IMR-90 (cell line): Measurements from ENCODE around the gene COL4A1. TPM values are rescaled to one million over a fixed set of nuclear protein-coding genes. Genes with fewer than 3 reads are reported as not detected.
A peak's percentile ranks its signal among the peaks of the same experiment; 100 is the strongest.

Experiments
- ATAC-seq: fragments of 200-7000 bp; cut with Tn5 transposase; 2 replicates; pipeline ENCODE4 v1.9.1; 2020; ENCODE audit warnings: low read depth, mild to moderate bottlenecking, moderate library complexity
- BruUV-seq: library from RNA; stranded (reverse); fragments of 400-500 nt; replicated peaks from 2 replicates; lab custom pipeline; 2021; lab: Mats Ljungman, UMichigan
- CTCF ChIA-PET: fragments of 300-600 bp; formaldehyde crosslinking; extraction: SDS; loops from one replicate; lab custom pipeline; 2021; ENCODE audit warnings: antibody characterized with exemption; lab: Yijun Ruan, JAX
- POLR2A ChIA-PET: fragments of 300-600 bp; sonication (Branson Sonifier 250); formaldehyde crosslinking; loops from one replicate; lab custom pipeline; 2022; ENCODE audit warnings: antibody characterized with exemption; ENCODE audit not compliant: unreplicated experiment; lab: Charles Lee
- DNase-seq: peaks from one replicate; pipeline ENCODE4 v3.0.0; 2013
- H2AFZ ChIP-seq: replicated peaks from 2 replicates; pipeline ENCODE3; 2013; ENCODE audit warnings: low read length, mild to moderate bottlenecking; ENCODE audit not compliant: poor library complexity
- H2AK5ac ChIP-seq: 2 replicates; pipeline ENCODE4 v1.6.1; 2013; ENCODE audit warnings: low read depth, low read length, inconsistent platforms
- H2AK9ac ChIP-seq: replicated peaks from 2 replicates; pipeline ENCODE3; 2013; ENCODE audit warnings: mild to moderate bottlenecking, low read depth, low read length, moderate library complexity; ENCODE audit not compliant: poor library complexity
- H2BK120ac ChIP-seq: 2 replicates; pipeline ENCODE4 v1.6.1; 2013; ENCODE audit warnings: low read depth, low read length, inconsistent platforms
- H2BK15ac ChIP-seq: 3 replicates; pipeline ENCODE4 v1.6.1; 2013; ENCODE audit warnings: low read depth, low read length, inconsistent platforms
- H2BK20ac ChIP-seq: 2 replicates; pipeline ENCODE4 v1.6.1; 2013; ENCODE audit warnings: low read depth, mild to moderate bottlenecking, inconsistent platforms, low read length, moderate library complexity
- H2BK5ac ChIP-seq: 2 replicates; pipeline ENCODE4 v1.6.1; 2013; ENCODE audit warnings: mild to moderate bottlenecking, low read depth, low read length, inconsistent platforms; ENCODE audit not compliant: poor library complexity, severe bottlenecking
- H3K14ac ChIP-seq: replicated peaks from 2 replicates; pipeline ENCODE4 v1.6.1; 2013; ENCODE audit warnings: low read depth, low read length, inconsistent platforms
- H3K18ac ChIP-seq: 2 replicates; pipeline ENCODE4 v1.6.1; 2013; ENCODE audit warnings: low read depth, low read length, control low read depth
- H3K23ac ChIP-seq: 2 replicates; pipeline ENCODE4 v1.6.1; 2013; ENCODE audit warnings: low read depth, low read length, inconsistent platforms
- H3K27ac ChIP-seq: 2 replicates; pipeline ENCODE4 v1.5.1; 2013; ENCODE audit warnings: mild to moderate bottlenecking, control low read depth, low read length; ENCODE audit not compliant: insufficient read depth
- H3K27me3 ChIP-seq: 2 replicates; pipeline ENCODE4 v1.6.1; 2013; ENCODE audit warnings: low read length; ENCODE audit not compliant: control insufficient read depth, insufficient read depth
- H3K36me3 ChIP-seq: 2 replicates; pipeline ENCODE4 v1.6.1; 2013; ENCODE audit warnings: low read length, mixed read lengths; ENCODE audit not compliant: control insufficient read depth, insufficient read depth
- H3K4ac ChIP-seq: 2 replicates; pipeline ENCODE4 v1.6.1; 2013; ENCODE audit warnings: low read depth, low read length, inconsistent platforms
- H3K4me1 ChIP-seq: 2 replicates; pipeline ENCODE4 v1.6.1; 2013; ENCODE audit warnings: low read length, mixed read lengths; ENCODE audit not compliant: control insufficient read depth, insufficient read depth
- H3K4me2 ChIP-seq: 2 replicates; pipeline ENCODE4 v1.6.1; 2013; ENCODE audit warnings: low read depth, mild to moderate bottlenecking, control low read depth, low read length, moderate library complexity
- H3K4me3 ChIP-seq: 2 replicates; pipeline ENCODE4 v1.5.1; 2013; ENCODE audit warnings: low read depth, mild to moderate bottlenecking, control low read depth, low read length, moderate library complexity; ENCODE audit not compliant: insufficient read depth
- H3K56ac ChIP-seq: 2 replicates; pipeline ENCODE4 v1.6.1; 2013; ENCODE audit warnings: low read length, inconsistent platforms; ENCODE audit not compliant: insufficient read depth; ENCODE audit errors: extremely low read depth
- H3K79me1 ChIP-seq, 2 experiments: 2 replicates each; pipeline ENCODE4 v1.6.1; 2013; ENCODE audit warnings: low read length in 2 of 2, inconsistent platforms in 1 of 2, low read depth in 1 of 2
- H3K9ac ChIP-seq: 2 replicates; pipeline ENCODE4 v1.6.1; 2013; ENCODE audit warnings: low read depth, low read length, control low read depth
- H3K9me1 ChIP-seq: 2 replicates; pipeline ENCODE4 v1.6.1; 2013; ENCODE audit warnings: low read length, inconsistent platforms; ENCODE audit not compliant: insufficient read depth
- H3K9me3 ChIP-seq: 2 replicates; pipeline ENCODE4 v1.6.1; 2013; ENCODE audit warnings: low read length; ENCODE audit not compliant: control insufficient read depth, insufficient read depth
- H4K20me1 ChIP-seq: 2 replicates; pipeline ENCODE4 v1.6.1; 2013; ENCODE audit warnings: low read length, inconsistent platforms; ENCODE audit not compliant: insufficient read depth
- H4K5ac ChIP-seq: 2 replicates; pipeline ENCODE4 v1.6.1; 2013; ENCODE audit warnings: mild to moderate bottlenecking, low read depth, low read length, control low read depth
- H4K8ac ChIP-seq, 2 experiments: 2 replicates each; pipeline ENCODE4 v1.6.1; 2013; ENCODE audit warnings: low read depth in 2 of 2, low read length in 2 of 2, control low read depth in 1 of 2, inconsistent platforms in 1 of 2
- H4K91ac ChIP-seq: 2 replicates; pipeline ENCODE4 v1.6.1; 2013; ENCODE audit warnings: low read depth, low read length, inconsistent platforms; ENCODE audit not compliant: insufficient read depth
- CEBPB ChIP-seq: IDR thresholded peaks from 2 replicates; pipeline ENCODE4 v1.6.1; 2012; ENCODE audit warnings: low read depth, low read length, improper control_type of control experiment
- WGBS, 2 experiments: methylation state at CpG; one replicate each; pipeline versions ENCODE4 v1.1.5 to v1.1.7; 2013; ENCODE audit warnings: missing lambda C conversion rate in 2 of 2; ENCODE audit not compliant: insufficient read length in 1 of 2; ENCODE audit errors: extremely low coverage in 2 of 2; 5-methylcytosine and 5-hydroxymethylcytosine counted together
- dilution Hi-C: fragments of 300-500 bp; cut with HindIII; formaldehyde crosslinking; loops from one replicate; pipeline ENCODE4 v1.14.3; 2018; ENCODE audit warnings: low sequenced_read_pairs; ENCODE audit not compliant: unreplicated experiment
- in situ Hi-C: fragments of 300-500 bp; cut with MboI; formaldehyde crosslinking; loops from 3 replicates; pipeline ENCODE4 v1.14.3; 2019; ENCODE audit warnings: low sequenced_read_pairs, inconsistent platforms, mixed read lengths
- intact Hi-C: fragments of 100-400 bp; cut with micrococcal nuclease; formaldehyde crosslinking; loops from 2 replicates; pipeline ENCODE4 v1.10.0; 2022
- polyA plus RNA-seq, 3 experiments: library from polyadenylated mRNA; depleted of rRNA; stranded (reverse); fragments of >200 nt; gene quantifications; 2 replicates each; pipeline ENCODE4 v1.2.3, GENCODE V29; 2012; ENCODE audit warnings: low replicate concordance in 1 of 3
- total RNA-seq: library from RNA; depleted of rRNA; stranded (reverse); fragments of >200 nt; gene quantifications from 2 replicates; pipeline ENCODE4 v1.2.3, GENCODE V29; 2012
- TF ChIP-seq, protein P1 (sequence below): conservative IDR thresholded peaks from 2 replicates; pipeline ENCODE4 v1.5.1; 2012; ENCODE audit warnings: mild to moderate bottlenecking, low read depth, low read length, improper control_type of control experiment

COL4A1 gene
- total and polyA plus RNA-seq, 2 of the 4 experiments (the other 2 are of a cell fraction): 230 to 337 TPM

- 0 out of 2 replicates have a peak overlapping the region, but pooled peaks have one; percentile 7 for H3K56ac ChIP-seq
- in situ Hi-C loops (no loop called here), dilution Hi-C loops (no loop called here), intact Hi-C loops (no loop called here)
- WGBS, 2 experiments: 100% methylated on average over 2 of the region's 6 CpGs; no CpG with 5 or more reads in 1 of the 2 experiments
- H4K91ac ChIP-seq: peak overlapping the region; percentile 6; the same call in 1 of the 2 replicates
- H3K36me3 ChIP-seq: peaks cover 10% of the 10 kb centered on the region
- H3K4me2 ChIP-seq: peak overlapping the region; percentile 30; the same call in 1 of the 2 replicates
- peak overlapping the region; percentile 37 to 43; a peak in 1 of 4 replicates for H4K8ac ChIP-seq
- no peaks in the 10 kb centered on the region for H3K27me3 ChIP-seq
- peaks cover 51% of the 10 kb centered on the region for H3K9me1 ChIP-seq
- H3K79me1 ChIP-seq: peaks cover 27 to 81% of the 10 kb centered on the region in 2 experiments
- ChIA-PET CTCF (interaction anchor here (0.6 to 2.2 kb wide), 3 partner anchors 12 to 1352 kb away, joined by 3 to 6 read pairs (median 4); no protein-coding TSS in a partner anchor), POLR2A (no interaction called here)
- 0 out of 2 replicates have a peak overlapping the region, but pooled peaks have one; percentile 18 for H3K18ac ChIP-seq
- no TSS peak for BruUV-seq
- H3K4ac ChIP-seq: peak overlapping the region; percentile 20; the same call in 1 of the 2 replicates
- H3K27ac ChIP-seq: peak overlapping the region; percentile 52; the same call in 1 of the 2 replicates
- H4K5ac ChIP-seq: no peak overlapping the region
- H2AFZ ChIP-seq: no peak overlapping the region
- DNase-seq (no peak), ATAC-seq (no peak)
- TF ChIP-seq, protein P1, sequence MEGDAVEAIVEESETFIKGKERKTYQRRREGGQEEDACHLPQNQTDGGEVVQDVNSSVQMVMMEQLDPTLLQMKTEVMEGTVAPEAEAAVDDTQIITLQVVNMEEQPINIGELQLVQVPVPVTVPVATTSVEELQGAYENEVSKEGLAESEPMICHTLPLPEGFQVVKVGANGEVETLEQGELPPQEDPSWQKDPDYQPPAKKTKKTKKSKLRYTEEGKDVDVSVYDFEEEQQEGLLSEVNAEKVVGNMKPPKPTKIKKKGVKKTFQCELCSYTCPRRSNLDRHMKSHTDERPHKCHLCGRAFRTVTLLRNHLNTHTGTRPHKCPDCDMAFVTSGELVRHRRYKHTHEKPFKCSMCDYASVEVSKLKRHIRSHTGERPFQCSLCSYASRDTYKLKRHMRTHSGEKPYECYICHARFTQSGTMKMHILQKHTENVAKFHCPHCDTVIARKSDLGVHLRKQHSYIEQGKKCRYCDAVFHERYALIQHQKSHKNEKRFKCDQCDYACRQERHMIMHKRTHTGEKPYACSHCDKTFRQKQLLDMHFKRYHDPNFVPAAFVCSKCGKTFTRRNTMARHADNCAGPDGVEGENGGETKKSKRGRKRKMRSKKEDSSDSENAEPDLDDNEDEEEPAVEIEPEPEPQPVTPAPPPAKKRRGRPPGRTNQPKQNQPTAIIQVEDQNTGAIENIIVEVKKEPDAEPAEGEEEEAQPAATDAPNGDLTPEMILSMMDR: no peak
- peak; percentile 76 for TF ChIP-seq CEBPB
- H3K9me3 ChIP-seq: no peaks in the 10 kb centered on the region
- no peak overlapping the region; the same call in 1 of the 2 replicates for H2BK20ac ChIP-seq
- peak overlapping the region; percentile 7; the same call in 2 of the 3 replicates for H2BK15ac ChIP-seq
- H3K4me3 ChIP-seq: no peak overlapping the region
- no peak overlapping the region; the same call in 1 of the 2 replicates for H3K9ac ChIP-seq
- no peak overlapping the region for H2BK120ac ChIP-seq
- H3K14ac ChIP-seq: peak overlapping the region; percentile 18; the same call in 1 of the 2 replicates
- H2AK5ac ChIP-seq: peak overlapping the region; percentile 11; the same call in 1 of the 2 replicates
- peak overlapping the region; percentile 59 for H2BK5ac ChIP-seq
- H3K23ac ChIP-seq: peak overlapping the region; percentile 39; the same call in 1 of the 2 replicates
- peaks cover 63% of the 10 kb centered on the region for H4K20me1 ChIP-seq
- peaks cover 46% of the 10 kb centered on the region for H3K4me1 ChIP-seq
- H2AK9ac ChIP-seq: no peak overlapping the region
Measured at GRCh38 chr13:110259651-110260050, 47.3 kb downstream of the COL4A1 start.
